Measurements from ENCODE around the gene GLI2. TPM values are rescaled to one million over a fixed set of nuclear protein-coding genes. Genes with fewer than 3 reads are reported as not detected.

GLI2 gene
- total RNA-seq, 1 experiment from 2014 or later, result 1.3 TPM

- no peak overlapping the region for H3K4me3 ChIP-seq
These were observed 6.0 kb upstream of the GLI2 start for GRCh38 chr2:120729406-120730399.

GRCh38 chr2:120731175-120731574 is 4.5 kb upstream of the GLI2 start:
- Histone ChIP-seq H3K9me3 (0 out of 2 replicates have a peak, but pooled peaks cover 4% of the 10 kb centered on the region), H3K4me3 (no peak overlapping the region), H3K36me3 (no peaks in the 10 kb centered on the region), H3K27me3 (no peaks in the 10 kb centered on the region)
- no peak for DNase-seq

More at GRCh38 chr2:120729406-120730399, 6.0 kb upstream of the GLI2 start:
- H3K9me3 ChIP-seq, result 0 out of 2 replicates have a peak, but pooled peaks cover 8% of the 10 kb centered on the region
- DNase-seq, result peak; percentile 48
- H3K36me3 ChIP-seq, result no peaks in the 10 kb centered on the region
- H3K27me3 ChIP-seq, result no peaks in the 10 kb centered on the region

- no peak overlapping the region for H3K4me3 ChIP-seq
- no peaks in the 10 kb centered on the region for H3K36me3 ChIP-seq
- H3K27me3 ChIP-seq, result no peaks in the 10 kb centered on the region
- no peaks in the 10 kb centered on the region for H3K9me3 ChIP-seq
- no peak for DNase-seq
These were observed 3.0 kb upstream of the GLI2 start for GRCh38 chr2:120732506-120733237.

GRCh38 chr2:120733238-120733932 is 2.3 kb upstream of the GLI2 start:
- Histone ChIP-seq H3K4me3 (no peak overlapping the region), H3K9me3 (no peaks in the 10 kb centered on the region), H3K36me3 (no peaks in the 10 kb centered on the region), H3K27me3 (no peaks in the 10 kb centered on the region)
- DNase-seq, result no peak

- no peak for DNase-seq
- H3K4me3 ChIP-seq, result peak overlapping the region; percentile 60
These were observed 577 bp upstream of the GLI2 start for GRCh38 chr2:120734930-120735651.

GRCh38 chr2:120736202-120736623 is 545 bp downstream of the GLI2 start:
- Histone ChIP-seq H3K4me3 (peak overlapping the region; percentile 60), H3K9me3 (no peaks in the 10 kb centered on the region), H3K27me3 (no peaks in the 10 kb centered on the region), H3K36me3 (no peaks in the 10 kb centered on the region)
- DNase-seq, result peak; percentile 19

More at GRCh38 chr2:120734930-120735651, 577 bp upstream of the GLI2 start:
- Histone ChIP-seq H3K27me3 (no peaks in the 10 kb centered on the region), H3K36me3 (no peaks in the 10 kb centered on the region), H3K9me3 (no peaks in the 10 kb centered on the region)

GRCh38 chr2:120736624-120737339 is 1.1 kb downstream of the GLI2 start:
- peak; percentile 79 for DNase-seq
- Histone ChIP-seq H3K4me3 (peak overlapping the region; percentile 60), H3K9me3 (no peaks in the 10 kb centered on the region), H3K36me3 (no peaks in the 10 kb centered on the region), H3K27me3 (no peaks in the 10 kb centered on the region)

GRCh38 chr2:120737340-120738101 is 1.9 kb downstream of the GLI2 start:
- H3K27me3 ChIP-seq, result no peaks in the 10 kb centered on the region
- no peaks in the 10 kb centered on the region for H3K36me3 ChIP-seq
- peak overlapping the region; percentile 60 for H3K4me3 ChIP-seq
- DNase-seq, result peak; percentile 28
- no peaks in the 10 kb centered on the region for H3K9me3 ChIP-seq

- H3K4me3 ChIP-seq, result peak overlapping the region; percentile 60
- no peak for DNase-seq
- no peaks in the 10 kb centered on the region for H3K9me3 ChIP-seq
- H3K36me3 ChIP-seq, result no peaks in the 10 kb centered on the region
- no peaks in the 10 kb centered on the region for H3K27me3 ChIP-seq
These were observed 2.4 kb downstream of the GLI2 start for GRCh38 chr2:120738117-120738516.

- Histone ChIP-seq H3K27me3 (no peaks in the 10 kb centered on the region), H3K36me3 (no peaks in the 10 kb centered on the region), H3K4me3 (no peak overlapping the region), H3K9me3 (no peaks in the 10 kb centered on the region)
- no peak for DNase-seq
These were observed 3.2 kb downstream of the GLI2 start for GRCh38 chr2:120738786-120739437.

GRCh38 chr2:120739438-120740090 is 3.9 kb downstream of the GLI2 start:
- no peaks in the 10 kb centered on the region for H3K27me3 ChIP-seq
- no peak overlapping the region for H3K4me3 ChIP-seq
- no peak for DNase-seq
- no peaks in the 10 kb centered on the region for H3K9me3 ChIP-seq
- no peaks in the 10 kb centered on the region for H3K36me3 ChIP-seq

GRCh38 chr2:120740375-120740764 is 4.7 kb downstream of the GLI2 start:
- Histone ChIP-seq H3K9me3 (no peaks in the 10 kb centered on the region), H3K4me3 (no peak overlapping the region), H3K36me3 (no peaks in the 10 kb centered on the region), H3K27me3 (no peaks in the 10 kb centered on the region)
- no peak for DNase-seq

- DNase-seq, result no peak
- Histone ChIP-seq H3K4me3 (no peak overlapping the region), H3K27me3 (no peaks in the 10 kb centered on the region), H3K9me3 (no peaks in the 10 kb centered on the region), H3K36me3 (no peaks in the 10 kb centered on the region)
These were observed 5.3 kb downstream of the GLI2 start for GRCh38 chr2:120740765-120741524.
